Smooth muscle cell (in vitro differentiated cells): Measurements from ENCODE around the gene NDUFS6. TPM values are rescaled to one million over a fixed set of nuclear protein-coding genes. Genes with fewer than 3 reads are reported as not detected.
A peak's percentile ranks its signal among the peaks of the same experiment; 100 is the strongest.

Experiments used
- DNase-seq: peaks from one replicate; lab custom pipeline; 2025; ENCODE audit not compliant: unreplicated experiment; lab: John Stamatoyannopoulos, UW
- H2AFZ ChIP-seq: fragments of 200-600 bp; sonication (generic); 2 replicates; pipeline ENCODE4 v1.6.0; 2016; ENCODE audit warnings: antibody characterized with exemption, low read depth, mild to moderate bottlenecking
- H3F3A ChIP-seq: fragments of 200-600 bp; sonication (generic); 2 replicates; pipeline ENCODE4 v1.6.0; 2017; ENCODE audit warnings: antibody characterized with exemption, low read depth
- H3K27ac ChIP-seq: fragments of 200-600 bp; sonication (generic); 2 replicates; pipeline ENCODE4 v1.5.1; 2016; ENCODE audit warnings: low read depth, mild to moderate bottlenecking
- H3K27me3 ChIP-seq: fragments of 200-600 bp; sonication (generic); 2 replicates; pipeline ENCODE4 v1.6.1; 2016; ENCODE audit warnings: low read depth, mild to moderate bottlenecking
- H3K36me3 ChIP-seq: fragments of 200-600 bp; sonication (generic); 2 replicates; pipeline ENCODE4 v1.5.1; 2016; ENCODE audit warnings: low read depth
- H3K4me1 ChIP-seq: fragments of 200-600 bp; sonication (generic); 2 replicates; pipeline ENCODE4 v1.5.1; 2016; ENCODE audit warnings: low read depth
- H3K4me2 ChIP-seq: fragments of 200-600 bp; sonication (generic); 2 replicates; pipeline ENCODE4 v1.6.0; 2016; ENCODE audit warnings: mild to moderate bottlenecking
- H3K4me3 ChIP-seq: fragments of 200-600 bp; sonication (generic); 2 replicates; pipeline ENCODE4 v1.5.1; 2016; ENCODE audit warnings: mild to moderate bottlenecking
- H3K79me2 ChIP-seq: fragments of 200-600 bp; sonication (generic); 2 replicates; pipeline ENCODE4 v1.6.0; 2016; ENCODE audit warnings: low read depth, mild to moderate bottlenecking
- H3K9ac ChIP-seq: fragments of 200-600 bp; sonication (generic); 2 replicates; pipeline ENCODE4 v1.6.0; 2016; ENCODE audit warnings: low read depth
- H3K9me3 ChIP-seq: fragments of 200-600 bp; sonication (generic); replicated peaks from 2 replicates; pipeline ENCODE4 v1.5.1; 2016; ENCODE audit warnings: low read depth
- H4K20me1 ChIP-seq: fragments of 200-600 bp; sonication (generic); 2 replicates; pipeline ENCODE4 v1.6.0; 2016; ENCODE audit warnings: low read depth
- WGBS: methylation state at CpG from one replicate; pipeline ENCODE4 v1.1.7; 2016; ENCODE audit warnings: low lambda C conversion rate; 5-methylcytosine and 5-hydroxymethylcytosine counted together
- polyA plus RNA-seq: library from polyadenylated mRNA; unstranded; fragments of >200 nt; fragmentation: Nextera tagmentation; extraction: Ambion mirVana; gene quantifications from 2 replicates; pipeline ENCODE4 v1.2.1, GENCODE V29; 2016
- total RNA-seq: library from RNA; depleted of rRNA; stranded (reverse); fragments of >200 nt; gene quantifications from 2 replicates; pipeline ENCODE4 v1.2.3, GENCODE V29; 2014
- TF ChIP-seq, protein P1 (sequence below): fragments of 200-600 bp; sonication (generic); IDR thresholded peaks from 2 replicates; pipeline ENCODE4 v1.5.1; 2017; ENCODE audit warnings: borderline replicate concordance, mild to moderate bottlenecking, antibody characterized with exemption; ENCODE audit not compliant: insufficient read depth, poor library complexity, severe bottlenecking

The NDUFS6 gene
- total and polyA plus RNA-seq, 2 experiments from 2014 or later, result 50.8 to 146 TPM

DNA sequence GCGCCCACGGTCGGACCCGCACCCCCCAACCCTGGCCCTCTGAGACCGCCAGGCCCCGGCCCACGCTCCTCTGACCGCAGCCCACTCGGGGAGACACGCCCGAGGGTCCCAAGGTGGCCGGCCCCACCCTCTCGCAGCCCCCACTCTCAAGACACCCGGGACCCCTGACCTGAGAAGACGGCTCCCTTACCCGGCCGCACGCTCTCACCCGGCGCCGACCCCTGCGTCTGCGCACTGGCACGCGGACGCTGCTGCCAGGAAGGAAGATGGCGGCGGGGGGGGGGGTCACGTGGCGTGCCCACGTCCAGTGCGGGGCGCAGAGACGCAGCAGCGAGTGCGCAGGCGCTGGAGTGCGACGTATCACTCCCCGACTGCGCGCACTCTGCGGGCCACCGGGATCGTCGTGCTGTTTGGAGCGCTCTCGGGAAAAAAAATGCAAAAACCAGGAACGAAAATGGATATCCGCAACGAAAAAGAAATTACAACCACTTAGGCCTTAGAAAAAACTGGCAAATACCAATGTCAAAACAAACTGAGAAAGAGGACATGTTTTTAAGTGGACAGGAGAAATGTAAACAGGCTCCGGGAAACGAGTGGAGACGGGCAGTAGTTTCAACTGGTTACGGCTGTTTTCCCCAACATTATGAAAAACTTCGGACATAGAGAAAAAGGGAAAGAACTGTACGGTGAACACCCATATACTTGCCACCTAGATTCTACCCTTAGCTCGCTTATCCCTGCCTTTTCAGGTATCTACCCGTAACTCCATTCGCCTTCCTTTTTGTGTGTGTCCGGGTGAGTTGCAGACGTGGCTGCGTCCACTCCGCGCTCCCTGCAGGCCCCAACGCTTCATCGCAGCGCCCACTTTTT lies 1.4 kb upstream of the NDUFS6 start, which contains the start of gene MRPL36:
Gene MRPL36 (minus strand): TSS at position 236 of the 870 bp plus-strand sequence. CDS start 902 bp downstream, outside the sequence.
- Histone ChIP-seq H3K9me3 (no peaks in the 10 kb centered on the region), H3K27ac (peak within 1 kb of the TSS; percentile 81), H4K20me1 (no peaks in the 10 kb centered on the region), H3K79me2 (peaks cover 41% of the 10 kb centered on the region), H3K4me3 (peak within 1 kb of the TSS; percentile 87), H3K4me1 (peaks cover 10% of the 10 kb centered on the region), H3K4me2 (peak within 1 kb of the TSS; percentile 93), H3K9ac (peak within 1 kb of the TSS; percentile 89), H3K27me3 (no peaks in the 10 kb centered on the region), H2AFZ (peak within 1 kb of the TSS; percentile 91), H3F3A (no peaks in the 10 kb centered on the region), H3K36me3 (no peaks in the 10 kb centered on the region)
- peak; percentile 88 for DNase-seq
- TF ChIP-seq, protein P1, sequence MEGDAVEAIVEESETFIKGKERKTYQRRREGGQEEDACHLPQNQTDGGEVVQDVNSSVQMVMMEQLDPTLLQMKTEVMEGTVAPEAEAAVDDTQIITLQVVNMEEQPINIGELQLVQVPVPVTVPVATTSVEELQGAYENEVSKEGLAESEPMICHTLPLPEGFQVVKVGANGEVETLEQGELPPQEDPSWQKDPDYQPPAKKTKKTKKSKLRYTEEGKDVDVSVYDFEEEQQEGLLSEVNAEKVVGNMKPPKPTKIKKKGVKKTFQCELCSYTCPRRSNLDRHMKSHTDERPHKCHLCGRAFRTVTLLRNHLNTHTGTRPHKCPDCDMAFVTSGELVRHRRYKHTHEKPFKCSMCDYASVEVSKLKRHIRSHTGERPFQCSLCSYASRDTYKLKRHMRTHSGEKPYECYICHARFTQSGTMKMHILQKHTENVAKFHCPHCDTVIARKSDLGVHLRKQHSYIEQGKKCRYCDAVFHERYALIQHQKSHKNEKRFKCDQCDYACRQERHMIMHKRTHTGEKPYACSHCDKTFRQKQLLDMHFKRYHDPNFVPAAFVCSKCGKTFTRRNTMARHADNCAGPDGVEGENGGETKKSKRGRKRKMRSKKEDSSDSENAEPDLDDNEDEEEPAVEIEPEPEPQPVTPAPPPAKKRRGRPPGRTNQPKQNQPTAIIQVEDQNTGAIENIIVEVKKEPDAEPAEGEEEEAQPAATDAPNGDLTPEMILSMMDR, result no peak
- 1% methylated on average over 54 of the region's 68 CpGs for WGBS

DNA sequence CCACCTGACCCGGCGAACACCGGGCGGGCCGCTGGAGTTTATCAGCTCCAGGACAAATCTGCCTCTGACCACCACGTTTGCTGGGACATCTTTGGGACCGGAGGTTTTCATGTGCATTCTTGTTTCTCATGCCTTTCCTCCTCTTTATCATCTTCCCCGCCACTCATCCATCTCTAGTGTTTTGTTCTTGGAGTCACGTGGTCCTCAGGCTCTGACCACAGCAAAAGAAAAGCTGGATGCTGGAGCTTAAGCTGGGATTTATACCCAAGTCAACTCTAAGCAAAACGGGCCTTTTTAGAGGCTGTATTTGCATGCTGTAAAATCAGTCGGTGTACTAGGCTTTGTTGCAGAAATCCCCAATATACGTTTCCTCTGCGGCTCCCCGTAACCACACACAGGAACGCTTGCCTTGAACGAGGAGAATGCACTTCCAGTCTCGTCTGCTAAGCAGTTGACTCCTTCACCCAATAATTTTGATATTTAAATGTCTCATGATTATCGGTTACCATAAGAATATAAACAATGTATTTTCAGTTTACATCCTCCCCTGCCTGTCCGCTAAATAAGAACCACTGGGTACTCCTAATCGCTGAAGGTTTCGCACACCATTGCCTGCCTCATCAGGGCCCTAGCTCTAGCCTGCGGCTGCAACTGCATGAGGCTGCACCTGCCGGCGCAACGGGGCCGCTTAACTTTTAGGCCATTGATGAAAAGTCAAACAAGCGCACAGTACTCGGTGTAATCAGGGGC lies 560 bp upstream of the NDUFS6 start:
- peak overlapping the region; percentile 93 for H3K4me2 ChIP-seq
- TF ChIP-seq, protein P1, result no peak
- WGBS, result under 1% methylated on average over 28 of the region's 28 CpGs
- no peaks in the 10 kb centered on the region for H3F3A ChIP-seq
- H3K36me3 ChIP-seq, result no peaks in the 10 kb centered on the region
- H3K27ac ChIP-seq, result peak overlapping the region; percentile 81
- H2AFZ ChIP-seq, result peak overlapping the region; percentile 91
- peak overlapping the region; percentile 87 for H3K4me3 ChIP-seq
- H4K20me1 ChIP-seq, result no peaks in the 10 kb centered on the region
- H3K79me2 ChIP-seq, result peaks cover 41% of the 10 kb centered on the region
- H3K27me3 ChIP-seq, result no peaks in the 10 kb centered on the region
- H3K9ac ChIP-seq, result peak overlapping the region; percentile 60
- no peak for DNase-seq
- no peaks in the 10 kb centered on the region for H3K9me3 ChIP-seq
- H3K4me1 ChIP-seq, result peaks cover 10% of the 10 kb centered on the region

DNA sequence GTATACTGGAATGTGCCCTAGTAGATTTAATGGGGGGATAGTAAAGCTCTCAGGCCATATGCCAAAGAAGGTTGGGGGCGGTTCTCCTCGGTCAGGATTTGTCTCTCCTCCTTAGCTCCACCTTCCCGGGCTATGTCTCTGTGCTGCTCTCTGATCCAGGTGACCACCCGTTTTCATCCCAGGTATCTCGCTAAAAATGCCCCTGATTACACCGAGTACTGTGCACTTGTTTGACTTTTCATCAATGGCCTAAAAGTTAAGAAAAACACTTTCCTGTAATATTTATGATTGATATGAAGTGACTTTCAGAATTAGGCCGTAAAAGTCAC lies 724 bp downstream of the NDUFS6 start:
- Histone ChIP-seq H3K4me2 (peak overlapping the region; percentile 93), H4K20me1 (no peaks in the 10 kb centered on the region), H2AFZ (peak overlapping the region; percentile 91), H3K4me1 (peaks cover 10% of the 10 kb centered on the region), H3K27ac (no peak overlapping the region), H3K27me3 (no peaks in the 10 kb centered on the region), H3K9me3 (no peaks in the 10 kb centered on the region), H3K79me2 (peaks cover 41% of the 10 kb centered on the region), H3K4me3 (peak overlapping the region; percentile 87), H3K9ac (peak overlapping the region; percentile 80), H3F3A (no peaks in the 10 kb centered on the region), H3K36me3 (no peaks in the 10 kb centered on the region)
- DNase-seq, result no peak
- TF ChIP-seq, protein P1, result no peak
- 15% methylated on average over 7 of the region's 7 CpGs for WGBS
